HFF-Myc (cell line): Measurements from ENCODE around the gene CATSPERD.
A peak's percentile ranks its signal among the peaks of the same experiment; 100 is the strongest.

Experiments used
- DNase-seq: peaks from one replicate; pipeline ENCODE4 v3.0.0-alpha.2; 2011; ENCODE audit warnings: low read depth; ENCODE audit errors: extremely low read depth
- H3K4me3 ChIP-seq: replicated peaks from 2 replicates; pipeline ENCODE4 v1.5.1; 2011; ENCODE audit warnings: low read depth, mild to moderate bottlenecking, control low read depth, low read length
- TF ChIP-seq, protein P1 (sequence below): IDR thresholded peaks from 2 replicates; pipeline ENCODE4 v1.5.1; 2012; ENCODE audit warnings: mild to moderate bottlenecking, low read depth, low read length, control low read depth; ENCODE audit errors: missing control alignments

The CATSPERD gene

DNA sequence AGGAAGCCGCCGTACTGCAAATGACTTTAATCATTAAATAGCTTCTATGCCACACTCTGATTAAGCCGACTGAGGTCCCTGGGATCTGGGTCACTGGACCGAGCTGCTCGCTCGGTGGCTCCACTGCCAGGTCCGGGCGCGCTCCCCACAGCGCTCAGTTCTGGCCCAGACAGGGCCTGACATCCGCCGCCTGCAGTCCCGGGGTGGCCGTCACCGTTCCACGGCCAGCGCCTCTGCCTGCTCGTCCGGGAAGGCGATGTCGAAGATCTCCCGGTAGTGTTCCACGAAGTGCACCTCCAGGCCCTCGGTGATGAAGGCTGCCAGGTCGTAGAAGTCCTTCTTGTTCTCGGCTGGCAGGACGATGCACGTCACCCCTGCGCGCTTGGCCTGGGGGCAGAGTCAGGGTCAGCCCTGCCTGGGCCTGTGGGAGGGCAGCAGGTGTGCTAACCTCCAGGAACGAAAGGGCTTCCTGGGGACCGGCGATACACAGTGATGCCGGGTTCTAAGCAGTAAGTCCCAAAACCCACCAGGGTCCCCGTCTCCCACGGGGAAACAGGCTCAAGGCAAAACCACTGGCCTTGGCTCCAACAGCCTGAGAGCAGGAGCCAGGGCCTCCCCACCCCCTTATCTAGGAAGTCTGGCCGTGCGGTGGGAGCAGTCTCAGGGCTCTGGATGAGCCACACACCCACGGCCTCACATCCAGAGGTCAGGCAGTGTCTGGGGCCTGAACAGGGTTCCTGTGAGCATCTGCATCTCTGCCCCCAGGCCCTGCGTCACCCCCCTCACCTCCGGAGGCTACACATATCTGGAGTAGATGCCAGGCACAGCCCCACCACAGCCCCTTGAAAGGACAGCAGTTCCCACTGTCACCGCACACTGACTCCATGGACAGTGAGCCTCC is 28.4 kb upstream of the CATSPERD start:
- peak overlapping the region; percentile 75 for H3K4me3 ChIP-seq
- TF ChIP-seq, protein P1, sequence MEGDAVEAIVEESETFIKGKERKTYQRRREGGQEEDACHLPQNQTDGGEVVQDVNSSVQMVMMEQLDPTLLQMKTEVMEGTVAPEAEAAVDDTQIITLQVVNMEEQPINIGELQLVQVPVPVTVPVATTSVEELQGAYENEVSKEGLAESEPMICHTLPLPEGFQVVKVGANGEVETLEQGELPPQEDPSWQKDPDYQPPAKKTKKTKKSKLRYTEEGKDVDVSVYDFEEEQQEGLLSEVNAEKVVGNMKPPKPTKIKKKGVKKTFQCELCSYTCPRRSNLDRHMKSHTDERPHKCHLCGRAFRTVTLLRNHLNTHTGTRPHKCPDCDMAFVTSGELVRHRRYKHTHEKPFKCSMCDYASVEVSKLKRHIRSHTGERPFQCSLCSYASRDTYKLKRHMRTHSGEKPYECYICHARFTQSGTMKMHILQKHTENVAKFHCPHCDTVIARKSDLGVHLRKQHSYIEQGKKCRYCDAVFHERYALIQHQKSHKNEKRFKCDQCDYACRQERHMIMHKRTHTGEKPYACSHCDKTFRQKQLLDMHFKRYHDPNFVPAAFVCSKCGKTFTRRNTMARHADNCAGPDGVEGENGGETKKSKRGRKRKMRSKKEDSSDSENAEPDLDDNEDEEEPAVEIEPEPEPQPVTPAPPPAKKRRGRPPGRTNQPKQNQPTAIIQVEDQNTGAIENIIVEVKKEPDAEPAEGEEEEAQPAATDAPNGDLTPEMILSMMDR, result no peak
- no peak for DNase-seq

DNA sequence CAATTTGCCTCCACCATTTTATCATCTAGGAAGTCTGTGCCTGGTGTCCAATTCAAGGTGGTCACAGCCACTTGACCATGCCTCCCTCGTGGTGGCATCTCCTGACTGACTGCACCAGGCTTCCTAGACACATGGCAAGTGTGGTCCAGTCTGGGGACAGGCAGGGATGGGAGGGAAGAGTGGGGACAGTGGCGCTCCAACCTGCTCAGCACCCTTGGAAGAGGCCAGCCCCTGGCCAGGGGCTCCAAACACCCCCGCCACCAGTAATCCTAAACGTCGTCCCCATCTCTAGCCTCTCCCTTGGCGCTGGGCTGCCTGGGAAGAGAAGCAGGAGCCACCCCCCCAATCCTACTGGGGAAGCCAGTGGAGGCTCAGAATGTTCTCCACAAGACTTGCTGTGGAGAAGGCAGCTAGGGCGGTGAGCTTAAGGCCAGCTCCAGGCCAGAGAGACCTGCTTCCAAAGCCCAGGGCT is 27.7 kb upstream of the CATSPERD start:
- H3K4me3 ChIP-seq, result peak overlapping the region; percentile 75
- TF ChIP-seq, protein P1, result no peak
- no peak for DNase-seq

DNA sequence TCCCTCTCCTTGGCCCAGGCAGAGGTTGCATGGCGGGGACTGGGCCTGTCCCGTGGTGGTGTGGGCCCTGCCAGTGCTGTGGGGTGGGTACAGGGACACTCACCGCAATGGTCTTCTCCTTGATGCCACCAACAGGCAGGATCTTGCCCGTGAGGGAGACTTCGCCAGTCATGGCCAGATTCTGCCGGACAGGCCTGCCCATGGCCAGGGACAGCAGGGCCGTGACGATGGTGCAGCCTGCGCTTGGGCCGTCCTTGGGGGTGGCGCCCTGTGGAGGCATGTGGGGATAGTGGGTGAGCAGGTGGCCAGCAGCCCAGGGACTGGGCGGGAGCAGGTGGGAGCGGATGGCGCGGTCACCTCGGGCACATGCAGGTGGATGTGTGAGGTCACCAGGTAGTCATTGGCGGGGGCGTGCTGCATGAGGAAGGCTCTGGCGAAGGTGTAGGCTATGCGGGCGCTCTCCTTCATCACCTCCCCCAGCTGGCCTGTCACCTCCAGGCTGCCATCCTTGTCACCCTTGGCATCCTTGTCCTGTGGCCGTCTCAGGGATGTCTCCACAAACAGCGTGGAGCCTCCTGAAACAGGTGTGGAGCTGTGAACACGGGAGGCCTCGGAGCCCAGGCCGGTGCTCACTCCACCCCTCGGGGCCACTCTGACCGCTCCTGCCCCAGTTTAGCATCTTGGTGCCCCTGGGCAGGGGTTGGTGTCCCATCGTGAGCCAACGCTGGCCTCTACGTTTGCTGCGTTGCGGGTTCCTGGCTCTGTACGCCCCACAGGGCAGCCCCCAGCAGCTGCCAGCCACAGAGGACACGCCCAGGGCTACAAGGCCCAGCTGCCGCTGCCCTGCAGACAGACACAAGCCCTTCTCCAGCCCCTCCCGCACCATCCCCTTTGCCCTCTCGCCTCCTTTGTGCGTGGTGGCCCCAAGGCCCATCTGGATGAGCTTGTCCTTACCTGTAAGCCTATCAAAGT is 27.0 kb upstream of the CATSPERD start:
- TF ChIP-seq, protein P1, result no peak
- no peak for DNase-seq
- H3K4me3 ChIP-seq, result no peak overlapping the region

DNA sequence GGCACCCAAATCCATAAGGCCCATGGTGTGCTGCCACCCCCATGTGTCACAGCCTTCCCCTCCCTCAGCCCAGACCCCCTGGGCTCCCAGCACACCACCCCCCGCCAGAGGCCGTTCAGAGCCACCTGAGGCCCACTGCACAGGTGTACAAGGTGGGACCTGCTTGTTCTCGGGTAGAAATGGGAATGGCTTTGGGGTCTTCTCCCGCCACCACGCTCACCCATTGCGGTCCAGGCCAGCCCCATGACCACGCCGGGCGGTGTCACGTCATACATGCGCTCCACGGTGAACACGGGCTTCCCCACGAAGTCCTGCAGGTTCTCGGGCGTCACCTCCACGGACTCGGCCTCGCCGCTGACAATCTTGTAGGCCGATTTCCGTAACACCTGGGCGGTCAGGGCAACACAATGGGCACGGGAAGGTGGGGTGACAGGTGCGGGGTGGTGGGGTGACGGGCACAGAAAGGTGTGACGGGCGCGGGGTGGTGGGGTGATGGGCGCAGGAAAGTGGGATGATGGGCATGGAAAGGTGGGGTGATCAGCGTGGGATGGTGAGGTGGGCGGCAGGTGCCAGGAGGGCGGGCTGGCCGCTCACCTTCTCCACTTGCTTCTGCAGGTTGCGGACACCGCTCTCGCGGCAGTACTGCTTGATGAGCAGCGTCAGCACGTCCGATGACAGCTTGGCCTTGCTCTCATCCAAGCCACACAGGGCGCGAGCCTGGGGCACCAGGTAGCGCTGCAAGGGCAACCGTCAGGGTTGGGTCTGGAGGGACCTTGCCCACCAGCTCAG is 26.1 kb upstream of the CATSPERD start:
- TF ChIP-seq, protein P1, result no peak
- no peak for DNase-seq
- H3K4me3 ChIP-seq, result no peak overlapping the region

DNA sequence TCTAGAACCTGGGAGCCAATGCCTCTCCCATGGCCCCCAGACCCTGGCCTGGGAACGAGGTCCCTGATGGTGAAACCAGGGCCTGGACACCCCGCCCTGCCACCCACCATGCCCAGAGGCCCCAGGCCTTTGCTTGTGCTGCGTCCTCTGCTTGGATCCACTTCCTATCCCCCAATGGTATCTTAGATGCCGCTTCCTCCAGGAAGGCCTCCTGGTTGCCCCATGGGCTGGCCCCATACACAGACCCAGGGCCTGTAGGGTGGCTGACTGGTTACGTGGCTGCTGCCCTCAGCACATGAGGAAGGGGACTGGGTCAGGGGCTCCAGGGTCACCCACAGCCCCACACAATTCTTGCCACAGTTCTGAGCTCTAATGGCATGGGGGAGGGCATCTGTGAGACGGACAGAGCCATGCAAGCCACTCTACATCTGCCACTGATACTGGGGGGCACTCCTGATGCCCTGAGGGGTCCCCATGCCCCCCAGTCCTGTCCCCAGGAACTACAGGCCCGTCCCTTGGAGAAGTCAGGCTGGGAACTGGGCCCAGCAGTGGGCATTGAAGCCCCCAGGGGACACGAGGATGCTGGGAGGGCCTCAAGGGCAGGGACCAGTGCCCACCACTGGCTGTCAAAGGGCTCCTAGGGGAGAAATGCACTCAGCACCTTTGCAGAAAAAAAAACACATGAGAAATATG is 25.3 kb upstream of the CATSPERD start:
- TF ChIP-seq, protein P1, result no peak
- no peak for DNase-seq
- no peak overlapping the region for H3K4me3 ChIP-seq

DNA sequence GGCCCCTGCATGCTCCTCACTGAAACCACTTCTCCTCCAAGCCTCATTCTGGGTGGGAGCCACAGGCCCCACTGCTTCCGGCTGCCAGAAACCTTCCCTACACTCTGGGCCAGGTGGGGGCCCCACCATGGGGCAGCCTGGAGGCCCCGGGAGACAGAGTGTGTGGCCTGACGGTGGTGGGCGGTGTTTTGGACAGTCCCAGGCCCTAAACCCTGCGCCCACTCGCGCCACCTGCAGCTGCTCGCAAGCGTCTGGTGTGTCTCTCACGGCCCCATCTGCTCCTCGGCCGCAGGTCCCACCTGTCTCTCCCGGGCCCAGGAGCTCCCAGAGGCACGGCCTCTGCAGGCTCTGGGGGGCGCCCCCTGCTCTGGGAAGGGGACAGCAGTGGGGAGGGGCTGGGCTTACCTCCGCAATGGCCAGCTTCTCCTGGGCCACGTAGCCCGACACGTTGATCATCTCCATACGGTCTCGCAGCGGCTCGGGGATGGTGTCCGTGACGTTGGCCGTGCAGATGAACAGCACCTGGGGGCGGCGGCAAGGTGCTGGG is 24.7 kb upstream of the CATSPERD start:
- no peak overlapping the region for H3K4me3 ChIP-seq
- no peak for DNase-seq
- TF ChIP-seq, protein P1, result no peak
